Smooth muscle cell (in vitro differentiated cells): Measurements from ENCODE around the gene PRIMA1. TPM values are rescaled to one million over a fixed set of nuclear protein-coding genes. Genes with fewer than 3 reads are reported as not detected.

Experiments used
- DNase-seq: peaks from one replicate; lab custom pipeline; 2025; ENCODE audit not compliant: unreplicated experiment; lab: John Stamatoyannopoulos, UW
- H2AFZ ChIP-seq: fragments of 200-600 bp; sonication (generic); 2 replicates; pipeline ENCODE4 v1.6.0; 2016; ENCODE audit warnings: antibody characterized with exemption, low read depth, mild to moderate bottlenecking
- H3F3A ChIP-seq: fragments of 200-600 bp; sonication (generic); 2 replicates; pipeline ENCODE4 v1.6.0; 2017; ENCODE audit warnings: antibody characterized with exemption, low read depth
- H3K27ac ChIP-seq: fragments of 200-600 bp; sonication (generic); 2 replicates; pipeline ENCODE4 v1.5.1; 2016; ENCODE audit warnings: low read depth, mild to moderate bottlenecking
- H3K27me3 ChIP-seq: fragments of 200-600 bp; sonication (generic); 2 replicates; pipeline ENCODE4 v1.6.1; 2016; ENCODE audit warnings: low read depth, mild to moderate bottlenecking
- H3K36me3 ChIP-seq: fragments of 200-600 bp; sonication (generic); 2 replicates; pipeline ENCODE4 v1.5.1; 2016; ENCODE audit warnings: low read depth
- H3K4me1 ChIP-seq: fragments of 200-600 bp; sonication (generic); 2 replicates; pipeline ENCODE4 v1.5.1; 2016; ENCODE audit warnings: low read depth
- H3K4me2 ChIP-seq: fragments of 200-600 bp; sonication (generic); 2 replicates; pipeline ENCODE4 v1.6.0; 2016; ENCODE audit warnings: mild to moderate bottlenecking
- H3K4me3 ChIP-seq: fragments of 200-600 bp; sonication (generic); 2 replicates; pipeline ENCODE4 v1.5.1; 2016; ENCODE audit warnings: mild to moderate bottlenecking
- H3K79me2 ChIP-seq: fragments of 200-600 bp; sonication (generic); 2 replicates; pipeline ENCODE4 v1.6.0; 2016; ENCODE audit warnings: low read depth, mild to moderate bottlenecking
- H3K9ac ChIP-seq: fragments of 200-600 bp; sonication (generic); 2 replicates; pipeline ENCODE4 v1.6.0; 2016; ENCODE audit warnings: low read depth
- H3K9me3 ChIP-seq: fragments of 200-600 bp; sonication (generic); replicated peaks from 2 replicates; pipeline ENCODE4 v1.5.1; 2016; ENCODE audit warnings: low read depth
- H4K20me1 ChIP-seq: fragments of 200-600 bp; sonication (generic); 2 replicates; pipeline ENCODE4 v1.6.0; 2016; ENCODE audit warnings: low read depth
- WGBS: methylation state at CpG from one replicate; pipeline ENCODE4 v1.1.7; 2016; ENCODE audit warnings: low lambda C conversion rate; 5-methylcytosine and 5-hydroxymethylcytosine counted together
- polyA plus RNA-seq: library from polyadenylated mRNA; unstranded; fragments of >200 nt; fragmentation: Nextera tagmentation; extraction: Ambion mirVana; gene quantifications from 2 replicates; pipeline ENCODE4 v1.2.1, GENCODE V29; 2016
- total RNA-seq: library from RNA; depleted of rRNA; stranded (reverse); fragments of >200 nt; gene quantifications from 2 replicates; pipeline ENCODE4 v1.2.3, GENCODE V29; 2014
- TF ChIP-seq, protein P1 (sequence below): fragments of 200-600 bp; sonication (generic); IDR thresholded peaks from 2 replicates; pipeline ENCODE4 v1.5.1; 2017; ENCODE audit warnings: borderline replicate concordance, mild to moderate bottlenecking, antibody characterized with exemption; ENCODE audit not compliant: insufficient read depth, poor library complexity, severe bottlenecking

Gene PRIMA1
- total and polyA plus RNA-seq, 2 experiments from 2014 or later, result not detected

DNA sequence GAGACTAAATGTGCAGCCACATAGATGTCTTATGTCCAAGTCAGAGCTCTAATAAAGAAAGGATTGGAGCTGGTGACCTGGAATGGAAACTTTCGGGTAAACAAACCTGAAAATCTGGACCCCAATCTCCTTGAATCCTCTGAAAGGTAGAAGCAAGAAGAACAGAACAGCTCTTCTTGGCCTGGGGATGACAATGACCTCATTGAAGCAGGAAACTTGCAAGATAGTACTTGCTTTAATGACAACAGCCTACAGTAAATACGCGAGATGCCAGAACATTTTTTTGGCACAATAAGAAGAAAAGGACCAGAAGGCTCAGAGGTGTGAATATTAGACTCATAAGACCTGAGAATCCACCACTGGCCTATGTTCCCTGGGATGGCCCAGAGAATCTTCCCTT, 4.1 kb upstream of the PRIMA1 start:
- Histone ChIP-seq H3K79me2 (no peaks in the 10 kb centered on the region), H3K36me3 (no peaks in the 10 kb centered on the region), H2AFZ (no peak overlapping the region), H3K27me3 (peaks cover 37% of the 10 kb centered on the region), H4K20me1 (no peaks in the 10 kb centered on the region), H3K9me3 (no peaks in the 10 kb centered on the region), H3F3A (no peaks in the 10 kb centered on the region), H3K27ac (no peak overlapping the region), H3K4me1 (peaks cover 12% of the 10 kb centered on the region), H3K4me2 (no peak overlapping the region), H3K9ac (no peak overlapping the region), H3K4me3 (no peak overlapping the region)
- TF ChIP-seq, protein P1, sequence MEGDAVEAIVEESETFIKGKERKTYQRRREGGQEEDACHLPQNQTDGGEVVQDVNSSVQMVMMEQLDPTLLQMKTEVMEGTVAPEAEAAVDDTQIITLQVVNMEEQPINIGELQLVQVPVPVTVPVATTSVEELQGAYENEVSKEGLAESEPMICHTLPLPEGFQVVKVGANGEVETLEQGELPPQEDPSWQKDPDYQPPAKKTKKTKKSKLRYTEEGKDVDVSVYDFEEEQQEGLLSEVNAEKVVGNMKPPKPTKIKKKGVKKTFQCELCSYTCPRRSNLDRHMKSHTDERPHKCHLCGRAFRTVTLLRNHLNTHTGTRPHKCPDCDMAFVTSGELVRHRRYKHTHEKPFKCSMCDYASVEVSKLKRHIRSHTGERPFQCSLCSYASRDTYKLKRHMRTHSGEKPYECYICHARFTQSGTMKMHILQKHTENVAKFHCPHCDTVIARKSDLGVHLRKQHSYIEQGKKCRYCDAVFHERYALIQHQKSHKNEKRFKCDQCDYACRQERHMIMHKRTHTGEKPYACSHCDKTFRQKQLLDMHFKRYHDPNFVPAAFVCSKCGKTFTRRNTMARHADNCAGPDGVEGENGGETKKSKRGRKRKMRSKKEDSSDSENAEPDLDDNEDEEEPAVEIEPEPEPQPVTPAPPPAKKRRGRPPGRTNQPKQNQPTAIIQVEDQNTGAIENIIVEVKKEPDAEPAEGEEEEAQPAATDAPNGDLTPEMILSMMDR, result no peak
- 81% methylated on average over 3 of the region's 3 CpGs for WGBS
- no peak for DNase-seq

DNA sequence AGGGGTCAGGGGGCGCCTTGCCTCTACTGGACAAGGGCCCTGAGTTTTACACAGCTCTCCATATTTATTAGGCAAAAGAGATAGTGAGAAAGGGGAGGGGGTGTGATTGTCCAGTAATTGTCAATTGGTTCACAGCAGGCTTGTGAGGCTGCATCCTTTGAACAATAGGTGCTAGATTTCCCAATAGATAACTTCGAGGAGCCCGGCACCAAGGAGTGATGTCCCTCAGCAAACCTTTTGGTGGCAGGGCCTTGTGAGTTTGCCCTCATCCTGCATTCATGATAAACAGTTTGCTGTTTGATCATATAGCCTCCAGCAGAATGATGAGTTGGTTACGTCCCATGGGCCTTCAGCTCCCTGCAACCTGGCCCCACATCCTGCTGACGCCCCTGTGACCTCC, 2.7 kb upstream of the PRIMA1 start:
- H3K4me2 ChIP-seq, result no peak overlapping the region
- H3K9me3 ChIP-seq, result no peaks in the 10 kb centered on the region
- no peak overlapping the region for H3K27ac ChIP-seq
- peaks cover 12% of the 10 kb centered on the region for H3K4me1 ChIP-seq
- no peaks in the 10 kb centered on the region for H3F3A ChIP-seq
- H4K20me1 ChIP-seq, result no peaks in the 10 kb centered on the region
- no peak for DNase-seq
- 98% methylated on average over 5 of the region's 5 CpGs for WGBS
- H3K36me3 ChIP-seq, result no peaks in the 10 kb centered on the region
- TF ChIP-seq, protein P1, result no peak
- peaks cover 51% of the 10 kb centered on the region for H3K27me3 ChIP-seq
- H3K4me3 ChIP-seq, result no peak overlapping the region
- H3K79me2 ChIP-seq, result no peaks in the 10 kb centered on the region
- H3K9ac ChIP-seq, result no peak overlapping the region
- H2AFZ ChIP-seq, result no peak overlapping the region

DNA sequence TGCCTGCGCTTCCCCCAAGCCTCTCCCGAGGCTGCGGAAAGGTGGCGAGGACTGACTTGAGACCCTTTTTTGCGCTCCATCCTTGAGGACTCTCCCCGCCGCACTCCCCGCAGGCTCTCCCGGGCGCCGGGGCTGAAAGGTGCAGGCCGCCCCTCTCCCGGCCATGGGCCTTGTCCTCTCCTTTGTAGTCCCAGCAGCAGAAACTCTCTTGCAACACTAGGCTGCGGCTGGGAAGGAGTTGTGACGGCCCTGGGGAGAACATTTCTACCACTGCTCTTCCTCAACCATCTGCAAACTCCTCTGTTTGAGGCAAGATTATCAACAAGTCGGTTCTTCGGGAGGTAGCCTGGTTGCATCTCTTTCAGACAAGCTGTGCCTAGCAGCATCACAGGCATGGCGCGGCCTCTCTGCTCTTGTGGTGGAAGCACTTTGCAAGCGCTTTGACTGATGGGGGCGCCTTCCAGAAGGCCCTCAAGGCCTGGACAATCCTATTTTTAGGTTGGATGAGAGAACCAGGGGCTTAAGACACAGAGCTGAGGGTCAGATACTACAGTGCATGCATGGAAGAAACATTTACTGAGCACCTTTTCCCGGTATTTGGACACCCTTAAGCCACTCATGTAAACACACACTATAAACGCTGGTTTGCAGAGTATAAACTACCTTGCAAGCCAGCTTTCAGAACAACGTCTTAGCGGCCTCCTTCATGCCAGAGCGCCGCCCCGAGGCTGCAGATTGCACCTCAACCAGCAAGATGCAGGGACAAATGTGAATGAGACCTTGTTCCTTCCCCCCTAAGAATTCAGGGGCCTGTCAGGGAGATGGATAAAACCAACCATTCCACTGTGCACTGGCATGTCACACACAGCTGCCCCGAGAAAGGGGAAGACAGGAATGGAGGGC, 1.2 kb upstream of the PRIMA1 start:
- 45% methylated on average over 29 of the region's 29 CpGs for WGBS
- Histone ChIP-seq H4K20me1 (no peaks in the 10 kb centered on the region), H3K9me3 (no peaks in the 10 kb centered on the region), H3K4me2 (peak overlapping the region; percentile 88), H2AFZ (no peak overlapping the region), H3K4me1 (peaks cover 12% of the 10 kb centered on the region), H3K36me3 (no peaks in the 10 kb centered on the region), H3K4me3 (peak overlapping the region; percentile 52), H3K27me3 (peaks cover 66% of the 10 kb centered on the region), H3F3A (no peaks in the 10 kb centered on the region), H3K27ac (no peak overlapping the region), H3K79me2 (no peaks in the 10 kb centered on the region), H3K9ac (no peak overlapping the region)
- TF ChIP-seq, protein P1, result no peak
- no peak for DNase-seq
